Activated CD4-positive, alpha-beta T cell treated with anti-CD3 and anti-CD28 coated beads, Interleukin-2, amount 50 U/mL, for 4 hours (primary cell): ENCODE measurements around the gene HBS1L.

Source experiments
- DNase-seq, 2 experiments: peaks; one replicate each; pipeline ENCODE4 v3.0.0-alpha.2; 2020

Gene HBS1L

DNA sequence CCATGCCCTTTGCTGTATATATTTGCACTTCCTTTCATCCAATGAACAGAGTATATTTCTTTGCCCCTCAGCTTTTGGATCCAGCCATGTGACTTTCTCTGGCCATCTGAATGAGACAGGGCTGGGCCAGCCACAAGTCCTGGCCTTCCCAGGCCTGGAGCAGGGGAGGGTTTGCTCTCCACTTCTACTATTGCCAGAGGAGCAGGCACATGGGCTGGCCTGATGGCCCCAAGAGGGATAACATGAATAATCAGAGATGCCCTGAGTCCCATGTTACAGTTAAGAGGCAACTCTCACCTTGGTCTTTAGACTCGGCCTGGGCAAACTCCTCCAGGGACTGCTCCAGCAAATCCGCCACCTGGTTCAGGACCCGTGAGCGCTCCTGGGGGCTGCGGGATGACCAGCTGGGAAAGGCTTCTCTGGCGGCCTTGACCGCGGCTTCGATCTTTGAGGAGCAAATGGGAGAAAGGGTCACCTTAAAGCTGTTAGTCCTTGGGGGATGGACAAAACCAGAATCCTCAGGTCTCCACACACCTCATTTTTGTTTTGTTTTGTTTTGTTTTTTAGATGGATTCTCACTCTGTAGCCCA lies 111.0 kb downstream of the HBS1L start:
- no peak for DNase-seq

DNA sequence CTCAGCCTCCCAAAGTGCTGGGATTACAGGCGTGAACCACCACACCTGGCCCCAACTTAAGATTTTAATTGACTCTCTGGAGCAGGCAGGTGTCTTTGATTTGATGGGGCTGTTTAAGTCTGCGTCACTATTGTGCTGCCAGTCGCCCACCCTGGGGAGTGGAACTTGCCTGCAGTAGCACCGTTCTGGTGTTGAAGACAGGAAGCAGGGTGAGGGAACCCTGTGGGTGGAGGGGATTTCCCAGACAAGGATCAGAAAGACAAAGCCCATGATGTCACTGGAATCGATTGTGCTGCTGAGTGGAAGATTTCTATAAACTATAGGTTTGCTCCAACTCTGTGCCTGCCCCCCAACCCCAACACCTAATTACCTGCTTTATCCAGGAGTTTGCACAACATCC lies 115.7 kb downstream of the HBS1L start:
- peak; percentile 60 to 73 for DNase-seq

DNA sequence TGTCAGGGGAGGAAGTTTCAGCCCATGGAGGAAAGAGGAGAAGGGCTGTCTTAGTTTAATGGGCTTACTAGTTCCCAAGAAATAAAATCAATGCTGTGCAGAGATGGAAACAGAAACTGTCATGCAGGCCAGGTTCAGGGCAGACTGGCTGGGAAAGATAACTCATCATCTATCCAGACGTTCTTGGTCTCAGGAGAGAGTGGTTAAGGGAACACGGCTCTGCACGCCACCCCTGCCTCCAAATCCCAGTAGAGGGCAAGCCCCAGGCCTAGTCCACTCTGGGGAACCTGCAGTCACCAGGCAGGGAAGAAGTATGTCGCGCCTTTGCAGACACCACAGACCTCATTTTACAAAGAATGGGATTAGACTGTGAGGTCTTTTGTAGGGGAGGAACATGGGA lies 117.2 kb downstream of the HBS1L start:
- no peak for DNase-seq

DNA sequence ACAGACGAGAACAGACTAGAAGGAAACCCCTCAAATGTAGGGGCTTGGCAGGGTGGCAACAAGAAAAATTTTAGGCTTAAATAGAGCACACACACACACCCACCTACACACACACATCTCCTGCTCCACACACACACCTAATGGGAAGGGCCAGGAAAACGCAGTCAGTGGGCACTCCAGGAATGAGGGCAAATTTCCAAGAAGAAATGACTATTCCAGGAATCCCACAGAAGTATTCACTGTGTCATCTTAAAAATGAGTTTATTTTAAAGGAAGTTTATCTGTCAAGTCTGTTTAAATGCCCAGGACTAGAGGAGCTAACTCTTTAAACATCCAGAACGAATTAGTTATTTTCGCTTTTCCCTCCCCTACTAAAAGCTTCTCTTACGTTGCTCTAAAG lies 117.7 kb downstream of the HBS1L start:
- DNase-seq = no peak

DNA sequence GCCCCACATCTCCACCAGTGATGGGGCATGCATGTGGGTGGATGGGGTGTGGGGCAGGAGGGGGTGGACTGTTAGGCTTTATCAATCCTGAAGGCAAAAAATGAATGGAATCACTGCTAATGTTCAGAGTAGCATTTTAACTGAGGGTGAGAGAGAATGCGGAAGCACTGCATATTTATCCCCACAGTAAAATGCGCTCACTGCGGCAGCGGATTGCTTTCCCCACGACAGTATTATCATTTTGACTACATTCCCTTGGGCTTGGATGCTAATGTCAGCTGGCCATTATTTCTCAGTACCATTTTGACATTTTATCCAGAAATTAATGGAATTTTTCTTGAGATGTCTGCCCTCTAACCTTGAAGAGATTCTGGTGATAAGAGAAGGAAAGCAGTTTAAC lies 118.1 kb downstream of the HBS1L start:
- no peak for DNase-seq

GRCh38 chr6:134934793-134935485 lies 119.7 kb downstream of the HBS1L start:
- DNase-seq = no peak

DNA sequence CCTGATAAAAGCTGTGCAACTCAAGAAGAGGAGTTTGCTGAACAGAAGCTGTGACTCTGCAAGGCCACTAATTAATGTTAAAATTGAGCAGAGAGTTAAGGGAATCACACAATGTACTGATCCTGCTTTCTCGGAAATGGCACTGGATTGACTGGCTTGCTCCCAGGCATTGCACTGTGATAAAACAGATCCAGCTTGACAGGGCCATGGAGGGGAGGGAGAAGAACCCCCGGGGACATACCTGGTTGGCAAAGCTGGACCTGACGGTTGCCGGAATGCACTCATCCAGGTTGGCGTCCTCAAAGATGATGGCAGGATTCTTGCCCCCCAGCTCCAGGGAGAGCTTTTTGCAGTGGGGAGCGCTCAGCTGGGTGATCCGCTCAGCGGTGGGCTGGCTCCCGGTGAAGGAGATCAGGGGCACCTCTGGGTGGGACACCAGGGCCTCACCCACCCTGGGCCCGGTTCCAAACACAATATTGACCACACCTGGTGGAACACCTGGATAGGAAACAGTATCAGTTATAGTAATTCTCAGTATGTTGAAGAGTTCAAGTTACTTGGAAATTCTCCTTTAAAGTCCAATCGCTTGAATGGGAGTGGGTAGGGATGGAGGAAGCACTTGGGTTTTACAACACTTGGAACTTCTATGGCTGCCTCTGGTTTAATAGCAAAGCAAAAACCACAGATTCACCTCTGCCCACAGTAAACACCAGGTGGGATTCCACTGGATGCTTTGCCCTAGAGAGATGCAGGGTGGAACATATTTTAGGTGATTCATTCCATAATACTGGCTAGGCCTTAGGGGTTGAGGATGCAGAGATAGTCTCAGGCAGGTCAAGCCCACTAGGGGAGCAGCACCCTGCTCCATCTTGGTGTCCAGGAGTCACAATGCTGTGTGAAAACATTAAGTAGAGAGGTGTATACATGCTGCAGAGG lies 121.8 kb downstream of the HBS1L start:
- no peak for DNase-seq

DNA sequence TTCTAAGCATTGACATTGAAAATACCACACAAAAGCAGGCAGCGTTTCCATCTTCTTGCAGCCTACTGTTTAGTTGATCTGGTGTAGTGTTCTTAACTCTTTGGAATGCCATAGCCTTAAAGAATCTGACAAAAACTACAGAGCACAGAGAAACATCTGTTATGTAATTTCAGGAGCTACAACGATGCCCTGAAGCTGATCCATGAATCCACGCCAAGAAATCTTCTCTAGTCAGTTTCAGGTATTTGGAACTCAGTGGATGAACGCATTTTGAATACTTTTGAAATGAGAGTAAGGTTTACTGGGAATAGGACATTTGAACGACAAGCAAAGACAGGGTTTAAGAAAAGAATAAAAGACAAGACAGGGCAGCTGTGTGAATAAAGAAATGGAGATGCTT lies 122.5 kb downstream of the HBS1L start:
- no peak for DNase-seq

- no peak for DNase-seq
These were observed 124.2 kb downstream of the HBS1L start for GRCh38 chr6:134930463-134930862.

DNA sequence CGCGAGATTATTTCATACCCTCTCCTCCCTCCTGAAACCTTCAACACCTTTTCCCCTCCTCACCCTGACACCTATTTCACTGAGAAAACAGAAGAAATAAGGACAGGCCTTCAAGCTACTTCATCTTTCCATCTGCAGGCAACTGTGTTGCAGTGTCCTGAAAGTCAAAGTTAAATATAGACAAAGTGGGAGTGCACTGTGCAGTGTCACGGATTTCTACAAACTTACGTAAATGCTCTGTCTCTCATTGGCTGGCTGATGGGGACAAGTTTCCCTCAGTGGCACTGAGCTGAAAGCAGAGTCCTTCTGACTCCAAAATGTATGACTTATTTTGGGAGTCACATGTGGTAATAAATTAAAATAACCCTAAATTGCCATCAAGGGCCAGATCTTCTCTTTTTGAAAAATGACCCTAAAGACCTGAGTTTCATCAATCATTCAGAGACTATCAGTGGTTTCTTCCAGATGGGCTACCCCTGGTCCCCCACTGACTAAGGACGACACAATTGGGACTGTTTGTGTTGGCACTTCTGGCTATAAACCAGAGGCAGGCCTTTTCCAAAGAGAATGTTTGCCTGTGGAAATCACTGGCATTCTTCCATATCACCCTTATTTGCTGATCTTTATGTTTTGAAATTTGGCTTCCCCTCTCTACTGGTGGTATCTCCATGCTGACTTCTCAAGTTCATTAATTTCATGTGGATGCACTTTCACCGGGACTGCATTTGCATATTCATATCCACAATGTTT lies 126.3 kb downstream of the HBS1L start:
- no peak for DNase-seq

DNA sequence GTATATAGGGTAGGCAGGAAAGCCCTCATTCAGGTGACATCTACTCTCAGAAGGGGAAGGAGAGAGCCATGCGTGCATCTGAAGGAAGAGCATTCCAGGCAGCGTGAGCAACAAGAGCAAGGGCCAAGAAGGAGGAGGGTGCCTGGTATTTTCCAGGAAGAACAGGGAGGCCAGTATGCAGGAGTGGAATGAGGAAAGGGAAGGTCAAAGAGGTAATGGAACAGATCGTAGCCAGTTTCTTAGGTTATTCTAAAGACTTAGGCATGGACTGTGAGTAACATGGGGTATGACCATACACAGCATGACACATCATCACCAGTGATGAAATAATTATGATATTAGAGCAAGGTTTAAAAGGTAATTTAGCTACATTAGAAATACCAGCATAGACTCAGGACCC lies 128.8 kb downstream of the HBS1L start:
- DNase-seq = no peak

DNA sequence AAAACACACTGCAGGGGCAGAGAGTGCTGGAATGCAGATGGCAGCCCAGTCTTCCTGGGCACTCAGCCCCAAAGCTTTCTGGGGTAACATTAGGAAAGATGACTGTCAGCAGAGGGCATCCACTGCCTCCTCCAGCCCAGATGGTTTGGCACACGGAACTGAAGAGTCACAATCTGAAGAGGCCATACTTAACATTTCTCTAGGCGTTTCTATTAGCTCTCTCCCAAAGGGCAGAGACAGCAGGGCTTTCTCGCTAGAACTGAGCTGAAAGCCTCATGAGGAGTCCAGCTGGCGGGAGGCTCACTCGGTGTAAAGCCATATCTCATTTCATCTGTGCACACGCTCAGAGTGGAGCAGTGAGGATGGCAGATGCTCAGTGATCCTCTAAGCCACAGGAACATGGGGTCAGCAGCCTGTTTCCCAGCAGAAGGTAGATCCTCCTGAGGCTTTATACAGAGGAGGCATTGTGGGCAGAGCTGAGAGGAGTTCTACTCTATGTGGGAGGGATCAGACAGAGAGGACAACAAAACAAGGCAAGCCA lies 132.8 kb downstream of the HBS1L start:
- no peak for DNase-seq

DNA sequence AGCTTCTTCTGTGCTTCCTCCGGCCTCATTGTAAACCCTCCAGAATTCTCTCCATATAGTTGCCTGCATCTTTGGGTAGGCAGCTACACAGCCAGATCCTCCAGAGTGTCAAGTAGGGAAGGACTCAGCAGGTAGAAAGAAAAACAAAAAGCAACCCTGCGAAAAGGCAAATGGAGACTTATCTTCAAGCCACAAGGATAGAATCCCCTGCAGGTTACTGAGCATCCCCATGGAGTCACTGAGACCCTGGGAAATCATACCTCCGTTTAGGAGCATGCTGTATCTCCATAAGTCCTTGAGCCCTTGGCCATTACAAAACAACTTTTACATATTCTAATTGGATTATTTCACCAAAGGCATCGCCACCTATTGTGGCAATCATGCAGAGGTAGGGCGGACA lies 133.3 kb downstream of the HBS1L start:
- no peak for DNase-seq

DNA sequence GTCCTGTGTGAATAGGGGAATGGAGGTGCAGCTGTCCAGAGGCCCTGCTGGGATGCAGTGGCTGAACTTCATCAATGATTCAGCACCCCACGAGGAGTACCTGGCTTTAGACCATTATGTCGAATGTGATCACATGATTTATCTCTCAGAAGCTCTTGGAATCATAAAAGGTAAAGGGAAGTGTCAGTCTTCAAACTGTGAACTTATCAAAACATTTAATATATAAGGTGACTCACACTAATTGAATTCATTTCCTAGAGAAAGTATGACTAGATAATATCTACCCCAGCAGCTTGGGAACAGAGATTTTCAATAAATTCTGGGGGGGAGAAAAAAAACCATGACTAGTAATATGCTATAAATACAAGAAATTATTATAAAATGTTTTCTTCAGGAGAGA lies 134.2 kb downstream of the HBS1L start:
- no peak for DNase-seq

DNA sequence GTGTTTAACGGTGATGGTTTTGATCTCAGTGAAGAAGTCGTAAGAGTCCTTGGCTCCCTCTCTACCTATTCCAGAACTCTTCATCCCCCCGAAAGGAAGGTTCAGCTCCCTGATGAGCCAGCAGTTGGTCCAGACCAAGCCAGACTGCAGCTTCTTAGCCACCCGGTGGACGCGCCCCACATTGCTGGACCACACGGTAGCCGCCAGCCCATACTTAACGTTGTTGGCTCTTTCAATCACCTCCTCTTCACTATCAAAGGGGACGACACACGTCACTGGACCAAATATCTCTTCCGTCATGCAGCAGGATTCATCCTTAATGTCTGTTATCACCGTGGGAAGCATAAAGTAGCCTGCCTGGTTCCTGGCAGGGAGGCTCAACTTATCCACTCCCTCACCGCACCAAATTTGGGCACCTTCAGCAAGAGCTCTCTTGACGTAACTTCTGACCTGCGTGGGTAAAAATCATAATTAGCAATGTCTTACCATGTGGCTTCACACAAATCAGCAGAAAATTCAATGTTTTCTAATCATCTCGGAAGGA lies 136.1 kb downstream of the HBS1L start:
- no peak for DNase-seq

GRCh38 chr6:134911547-134911946 lies 143.1 kb downstream of the HBS1L start:
- no peak for DNase-seq

DNA sequence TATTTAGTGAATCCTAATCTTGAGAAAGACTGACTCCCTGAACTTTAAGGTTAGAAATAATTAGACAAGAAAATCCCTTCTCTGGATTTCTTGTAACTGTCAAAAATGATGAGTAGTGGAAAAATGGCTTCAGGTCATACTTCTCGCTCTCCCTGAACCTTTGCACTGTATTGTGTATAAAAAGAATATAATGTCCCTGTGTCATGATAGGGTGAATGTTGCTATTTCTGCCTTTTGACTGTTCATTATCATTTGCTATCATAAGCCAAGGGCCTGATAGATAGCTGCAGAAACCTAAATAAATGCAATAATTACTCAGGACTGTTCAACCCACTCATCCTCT lies 144.1 kb downstream of the HBS1L start:
- no peak for DNase-seq
